AG09309 (cell line): ENCODE results near the gene CDC14A.

Experiments
- DNase-seq: peaks from one replicate; pipeline ENCODE4 v3.0.0-alpha.2; 2010; ENCODE audit warnings: low read depth
- H3K4me3 ChIP-seq: 2 replicates; pipeline ENCODE4 v1.5.1; 2011; ENCODE audit warnings: mild to moderate bottlenecking, low read depth, low read length, moderate library complexity; ENCODE audit not compliant: control insufficient read depth
- CTCF ChIP-seq: IDR thresholded peaks from 2 replicates; pipeline ENCODE4 v1.5.1; 2011; ENCODE audit warnings: mild to moderate bottlenecking, low read depth, low read length, inconsistent platforms; ENCODE audit not compliant: insufficient read depth, control insufficient read depth; ENCODE audit errors: missing control alignments

The CDC14A gene

DNA sequence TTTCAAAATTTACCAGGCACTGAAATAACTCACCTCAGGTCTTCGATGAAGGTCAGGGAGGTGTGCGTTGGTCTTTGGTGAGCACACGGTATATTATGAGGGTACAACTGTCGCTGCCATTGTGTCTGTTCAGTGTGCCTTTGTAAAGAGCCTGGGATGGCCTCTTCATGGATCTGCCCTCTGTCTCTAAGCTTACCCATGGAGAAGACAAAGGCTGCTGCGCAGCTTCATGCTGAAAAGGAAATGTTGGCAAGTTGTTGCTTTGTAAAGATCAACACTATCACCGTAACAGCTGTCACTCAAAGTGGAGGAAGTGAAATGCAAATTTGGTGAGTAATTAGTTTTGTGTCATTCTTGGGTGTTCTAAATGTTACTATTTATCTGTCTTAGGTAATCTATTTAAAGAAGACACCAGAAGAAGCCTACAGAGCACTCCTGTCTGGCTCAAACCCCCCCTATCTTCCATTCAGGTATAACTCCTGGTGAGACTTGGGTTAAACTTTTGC lies 71.6 kb downstream of the CDC14A start:
- TF ChIP-seq CTCF = no peak
- no peak for DNase-seq
- H3K4me3 ChIP-seq = no peak overlapping the region

- TF ChIP-seq CTCF = no peak
- DNase-seq = no peak
These were observed 75.9 kb downstream of the CDC14A start for GRCh38 chr1:100428160-100428559.

GRCh38 chr1:100430325-100430756 lies 78.0 kb downstream of the CDC14A start:
- H3K4me3 ChIP-seq = no peak overlapping the region
- no peak for TF ChIP-seq CTCF
- DNase-seq = no peak

More at GRCh38 chr1:100428160-100428559, 75.9 kb downstream of the CDC14A start:
- H3K4me3 ChIP-seq = no peak overlapping the region

- no peak for TF ChIP-seq CTCF
- H3K4me3 ChIP-seq = no peak overlapping the region
- DNase-seq = no peak
These were observed 79.6 kb downstream of the CDC14A start for GRCh38 chr1:100431954-100432353.

- no peak for TF ChIP-seq CTCF
- no peak overlapping the region for H3K4me3 ChIP-seq
- no peak for DNase-seq
These were observed 81.3 kb downstream of the CDC14A start for GRCh38 chr1:100433563-100433962.

DNA sequence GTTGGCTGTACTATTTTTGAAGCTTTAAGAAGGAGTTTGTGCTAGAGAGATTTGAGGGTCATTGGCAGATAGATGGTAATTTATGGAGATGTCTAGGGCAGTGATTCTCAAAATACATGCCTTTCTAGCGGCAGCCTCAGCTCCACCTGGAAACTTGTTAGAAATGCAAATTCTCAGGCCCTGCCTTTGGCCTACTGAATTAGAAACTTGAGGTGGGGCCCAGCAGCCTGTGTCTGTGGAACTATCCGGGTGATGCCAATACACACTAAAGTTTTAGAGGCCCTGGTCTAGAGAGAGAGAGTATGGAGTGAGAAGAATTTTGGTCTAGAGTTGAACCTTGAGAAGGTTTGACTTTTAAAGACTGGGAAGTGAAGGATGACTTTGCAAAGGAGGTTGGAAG lies 82.5 kb downstream of the CDC14A start:
- no peak for TF ChIP-seq CTCF
- H3K4me3 ChIP-seq = no peak overlapping the region
- DNase-seq = no peak

GRCh38 chr1:100438375-100438774 lies 86.1 kb downstream of the CDC14A start:
- TF ChIP-seq CTCF = no peak
- H3K4me3 ChIP-seq = no peak overlapping the region
- DNase-seq = no peak
